Psoas muscle (tissue), 8 donors: ENCODE results near the gene RNF14. TPM values are rescaled to one million over a fixed set of nuclear protein-coding genes. Genes with fewer than 3 reads are reported as not detected.

ENCODE experiments used
- ATAC-seq, 4 donors: fragments of 200-7000 bp; cut with Tn5 transposase; one replicate each; pipeline ENCODE4 v1.9.1; 2020; ENCODE audit warnings: moderate library complexity in 3 of 4, mild to moderate bottlenecking in 2 of 4
- DNase-seq, 2 donors: peaks; one replicate each; pipeline ENCODE4 v3.0.0-alpha.2; 2020
- H3K27ac ChIP-seq: fragments of 200-600 bp; one replicate; pipeline ENCODE4 v1.8.0; 2022
- H3K27me3 ChIP-seq, 3 donors: fragments of 200-600 bp in 1 of 3; one replicate each; pipeline versions ENCODE4 v1.6.1 to v1.8.0; 2013 to 2022; ENCODE audit warnings: low read length in 2 of 3, mild to moderate bottlenecking in 2 of 3, moderate library complexity in 1 of 3; ENCODE audit not compliant: insufficient read depth in 3 of 3
- H3K36me3 ChIP-seq, 2 donors: fragments of 200-600 bp in 1 of 2; one replicate each; pipeline versions ENCODE4 v1.6.1 to v1.8.0; 2013 to 2022; ENCODE audit warnings: low read depth in 1 of 2, mild to moderate bottlenecking in 1 of 2, moderate library complexity in 1 of 2; ENCODE audit not compliant: insufficient read depth in 1 of 2
- H3K4me1 ChIP-seq: fragments of 200-600 bp; one replicate; pipeline ENCODE4 v1.8.0; 2022
- H3K4me3 ChIP-seq: fragments of 200-600 bp; one replicate; pipeline ENCODE4 v1.8.0; 2022; ENCODE audit warnings: mild to moderate bottlenecking
- H3K9me3 ChIP-seq: fragments of 200-600 bp; one replicate; pipeline ENCODE4 v1.8.0; 2022
- CTCF ChIP-seq: fragments of 200-600 bp; IDR thresholded peaks from one replicate; pipeline ENCODE4 v1.8.0; 2022; ENCODE audit warnings: antibody characterized with exemption
- WGBS, 3 donors: extraction: QIAGEN DNeasy Blood & Tissue Kit; methylation state at CpG; one replicate each; pipeline versions ENCODE4 v1.1.6 to v1.1.7; 2013; 5-methylcytosine and 5-hydroxymethylcytosine counted together
- intact Hi-C, 2 donors: fragments of 100-400 bp; cut with DNase I; formaldehyde crosslinking; loops; one replicate each; pipeline versions ENCODE4 v1.11.0 to v1.14.2; 2022
- polyA plus RNA-seq, 3 donors: library from polyadenylated mRNA; stranded (reverse); fragments of 200-250 nt; gene quantifications; one replicate each; pipeline ENCODE4 v1.2.3, GENCODE V29; 2013
- total RNA-seq, 4 donors: library from RNA; stranded (reverse); fragmentation: NEBNext Ultra II Directional in 2 of 4; extraction: Animal tissue kit (Norgen Biotek cat#: 25700) in 2 of 4; gene quantifications; one replicate each; pipeline versions ENCODE4 v1.2.1 to v1.2.4, GENCODE V29; 2021 to 2023
- donor health status: healthy with polysubstance abuse.
- donor health status: DM: no; HTN: no; CAD: no; lungs with moderate emphysema.
- donor health status: Bipolar disorder and iron deficiency.
- donor health status: healthy.
- donor health status: DM: yes; HTN: yes; CAD: no.
- donor health status: DM: no; HTN: no; CAD: no.
- donor health status: DM: no; HTN: no; CAD: no.
- donor health status: DM: yes; HTN: yes; CAD: no.

Gene RNF14
- total and polyA plus RNA-seq, 7 donors: 44.1 to 137 (median 77.9) TPM

DNA sequence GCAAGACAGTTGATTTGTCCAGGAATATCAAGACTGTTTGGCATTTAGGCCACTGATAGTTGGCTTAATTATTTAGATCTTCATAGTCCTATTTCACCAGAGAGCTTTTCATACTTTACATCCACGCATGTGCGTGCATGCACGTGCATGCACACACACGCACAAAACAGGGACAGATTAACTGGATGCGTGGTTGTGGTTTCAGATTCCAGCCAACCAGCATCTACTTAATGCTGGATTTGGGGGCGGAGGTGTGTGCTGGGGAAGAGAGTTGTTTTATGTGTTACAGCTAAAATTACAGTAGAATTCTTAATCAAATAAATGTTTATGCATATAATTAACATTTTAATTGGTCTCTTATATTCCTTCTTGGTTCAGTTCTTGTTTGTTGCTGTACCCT is 7.3 kb downstream of the RNF14 start:
- no peak for TF ChIP-seq CTCF
- Histone ChIP-seq H3K27ac (no peak overlapping the region), H3K4me1 (peaks cover 42% of the 10 kb centered on the region), H3K27me3 (no peaks in the 10 kb centered on the region), H3K9me3 (no peaks in the 10 kb centered on the region), H3K4me3 (no peak overlapping the region), H3K36me3 (peaks cover 16 to 94% of the 10 kb centered on the region in 2 donors)
- WGBS, 3 donors: 48 to 66% (median 52%) methylated on average over 6 of the region's 6 CpGs
- peak in 1 of 4 donors; percentile 27 for ATAC-seq
- intact Hi-C loops: no loop called here
- DNase-seq: no peak

GRCh38 chr5:141978389-141978788 is 9.5 kb downstream of the RNF14 start:
- Histone ChIP-seq H3K4me3 (no peak overlapping the region), H3K9me3 (no peaks in the 10 kb centered on the region), H3K27me3 (no peaks in the 10 kb centered on the region), H3K4me1 (peaks cover 42% of the 10 kb centered on the region), H3K36me3 (peaks cover 15 to 100% of the 10 kb centered on the region in 2 donors), H3K27ac (no peak overlapping the region)
- intact Hi-C loops: no loop called here
- no peak for DNase-seq
- ATAC-seq: no peak
- no peak for TF ChIP-seq CTCF

GRCh38 chr5:141982626-141983025 is 13.7 kb downstream of the RNF14 start:
- Histone ChIP-seq H3K4me3 (no peak overlapping the region), H3K36me3 (peaks cover 15 to 99% of the 10 kb centered on the region in 2 donors), H3K27me3 (no peaks in the 10 kb centered on the region), H3K9me3 (no peaks in the 10 kb centered on the region), H3K27ac (no peak overlapping the region), H3K4me1 (peaks cover 11% of the 10 kb centered on the region)
- 47 to 49% (median 48%) methylated on average over 2 of the region's 2 CpGs for WGBS, 3 donors
- TF ChIP-seq CTCF: no peak
- ATAC-seq (no peak), DNase-seq (no peak)
- intact Hi-C loops: no loop called here

DNA sequence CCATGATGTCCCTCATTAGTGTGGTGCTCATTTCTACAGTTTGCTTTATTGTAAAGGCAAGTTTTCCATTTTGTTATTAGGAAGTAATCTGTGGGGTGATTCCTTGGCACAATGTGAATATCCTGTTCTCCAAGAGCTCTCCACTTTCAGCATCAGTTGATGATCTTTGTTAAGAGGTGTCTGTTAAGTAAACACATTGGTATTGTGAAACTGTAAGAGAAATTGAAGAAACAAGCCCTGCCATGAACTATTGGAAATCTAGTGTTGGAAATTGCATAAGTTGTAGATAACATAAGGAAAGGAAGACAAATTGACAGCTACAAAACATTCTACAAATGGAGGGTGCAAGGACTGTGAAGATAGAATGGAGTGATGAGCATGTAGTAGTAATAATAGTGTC is 17.2 kb downstream of the RNF14 start:
- no peak overlapping the region for H3K27ac ChIP-seq
- H3K4me3 ChIP-seq: no peak overlapping the region
- no peak for TF ChIP-seq CTCF

DNA sequence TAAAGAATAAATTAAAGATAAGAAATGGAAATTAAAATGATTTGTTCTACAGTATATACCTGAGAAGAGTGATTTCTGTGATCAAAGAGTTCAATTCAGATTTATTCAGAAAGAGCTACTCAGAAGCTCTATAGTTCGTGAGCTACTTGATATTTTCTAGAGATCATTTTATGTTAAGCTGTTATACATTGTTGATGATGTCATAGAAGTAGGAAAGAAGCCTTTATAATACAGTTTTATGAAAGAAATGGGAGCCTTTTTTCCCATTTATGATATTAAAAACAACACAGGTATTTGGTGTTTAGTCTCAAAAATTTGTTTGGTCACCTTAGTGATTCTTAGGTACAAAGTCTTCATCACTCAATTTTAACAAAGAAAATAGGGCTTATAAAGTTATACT is 20.8 kb downstream of the RNF14 start:
- DNase-seq: no peak
- Histone ChIP-seq H3K4me3 (no peak overlapping the region), H3K27me3 (no peaks in the 10 kb centered on the region), H3K4me1 (peaks cover 5% of the 10 kb centered on the region), H3K36me3 (peaks cover 9 to 89% of the 10 kb centered on the region in 2 donors), H3K9me3 (no peaks in the 10 kb centered on the region), H3K27ac (no peak overlapping the region)
- no peak for ATAC-seq
- WGBS, 3 donors: 0 to 1% (median 0%) methylated on average over 1 of the region's 1 CpG
- intact Hi-C loops: loop anchor here in 1 of 2 donors (5.0 kb wide), 1 partner anchor 153 kb away; no protein-coding TSS in a partner anchor
- no peak for TF ChIP-seq CTCF

More for the DNA sequence above, 17.2 kb downstream of the RNF14 start:
- no peak for DNase-seq
- Histone ChIP-seq H3K27me3 (no peaks in the 10 kb centered on the region), H3K9me3 (no peaks in the 10 kb centered on the region), H3K4me1 (no peaks in the 10 kb centered on the region), H3K36me3 (peaks cover 5 to 97% of the 10 kb centered on the region in 2 donors)
- no peak for ATAC-seq
- intact Hi-C loops: no loop called here
